ENCODE measurements around the gene NCOA7. TPM values are rescaled to one million over a fixed set of nuclear protein-coding genes. Genes with fewer than 3 reads are reported as not detected.

NCOA7 gene
- total and polyA plus RNA-seq, 9 of the 15 experiments (the other 6 are each of a cell fraction or from before 2014, with no cell fraction given): 5.8 to 14.6 (median 9.3) TPM

- TF ChIP-seq E2F8 (IDR thresholded peaks at IDR 0.05; ENCODE audit: low read depth, partially characterized antibody): peak; percentile 60
- no peak for TF ChIP-seq ATF1 (CRISPR knock-in tag; IDR thresholded peaks at IDR 0.05)
- TF ChIP-seq ATF1 (tag; IDR thresholded peaks at IDR 0.05): peak; percentile 62; the same call in 1 of the 2 replicates
- TF ChIP-seq POLR3A (IDR thresholded peaks at IDR 0.05; ENCODE audit: borderline replicate concordance, extremely low read depth, insufficient read depth, insufficient read length): no peak
- no peak for TF ChIP-seq SRSF3 (IDR thresholded peaks at IDR 0.05; ENCODE audit: insufficient read depth, low read length)
- TF ChIP-seq MBD1 (CRISPR knock-in tag; IDR thresholded peaks at IDR 0.05): no peak
- TF ChIP-seq PREB (CRISPR knock-in tag; IDR thresholded peaks at IDR 0.05): no peak
- TF ChIP-seq ZNF384 (IDR thresholded peaks at IDR 0.05; ENCODE audit: low read depth, low read length): no peak
- TF ChIP-seq POLR2B (IDR thresholded peaks at IDR 0.05; ENCODE audit: low read depth, partially characterized antibody): no peak
- 0 out of 2 replicates have a peak, but pooled peaks have one; percentile 6 for TF ChIP-seq TAL1 (IDR thresholded peaks at IDR 0.05)
- no peak for TF ChIP-seq ID3 (CRISPR knock-in tag; IDR thresholded peaks at IDR 0.05)
- TF ChIP-seq ID3 (tag; IDR thresholded peaks at IDR 0.05): peak; percentile 57; the same call in 1 of the 2 replicates
- TF ChIP-seq TEAD1 (CRISPR knock-in tag; IDR thresholded peaks at IDR 0.05): peak in 1 of 2 experiments; percentile 41; a peak in 1 of 4 replicates
- no peak for TF ChIP-seq TAF9B (IDR thresholded peaks at IDR 0.05; ENCODE audit: partially characterized antibody)
- no peak for TF ChIP-seq ZNF408 (CRISPR knock-in tag; IDR thresholded peaks at IDR 0.05; ENCODE audit: low read depth)
- no peak for TF ChIP-seq SIN3A (IDR thresholded peaks at IDR 0.05; ENCODE audit: borderline replicate concordance in 2 of 2, control insufficient read depth in 1 of 2, low read depth in 2 of 2, low read length in 2 of 2)
- no peak for TF ChIP-seq ERF (CRISPR knock-in tag; IDR thresholded peaks at IDR 0.05)
- TF ChIP-seq ZNF347 (CRISPR knock-in tag; IDR thresholded peaks at IDR 0.05; ENCODE audit: low read depth): no peak
These were observed 21.9 kb downstream of the NCOA7 start (continued) for GRCh38 chr6:125812394-125813292.
